ENCODE measurements around the gene ALKBH8. TPM values are rescaled to one million over a fixed set of nuclear protein-coding genes. Genes with fewer than 3 reads are reported as not detected.
A peak's percentile ranks its signal among the peaks of the same experiment; 100 is the strongest.
"Not testable (repeated sequence)": the region's sequence is repeated elsewhere in the genome, so short reads cannot be mapped to it uniquely, and the experiment has no call there.

The ALKBH8 gene
- total and polyA plus RNA-seq, 12 donors, result 2.2 to 7.8 (median 6.4) TPM

DNA sequence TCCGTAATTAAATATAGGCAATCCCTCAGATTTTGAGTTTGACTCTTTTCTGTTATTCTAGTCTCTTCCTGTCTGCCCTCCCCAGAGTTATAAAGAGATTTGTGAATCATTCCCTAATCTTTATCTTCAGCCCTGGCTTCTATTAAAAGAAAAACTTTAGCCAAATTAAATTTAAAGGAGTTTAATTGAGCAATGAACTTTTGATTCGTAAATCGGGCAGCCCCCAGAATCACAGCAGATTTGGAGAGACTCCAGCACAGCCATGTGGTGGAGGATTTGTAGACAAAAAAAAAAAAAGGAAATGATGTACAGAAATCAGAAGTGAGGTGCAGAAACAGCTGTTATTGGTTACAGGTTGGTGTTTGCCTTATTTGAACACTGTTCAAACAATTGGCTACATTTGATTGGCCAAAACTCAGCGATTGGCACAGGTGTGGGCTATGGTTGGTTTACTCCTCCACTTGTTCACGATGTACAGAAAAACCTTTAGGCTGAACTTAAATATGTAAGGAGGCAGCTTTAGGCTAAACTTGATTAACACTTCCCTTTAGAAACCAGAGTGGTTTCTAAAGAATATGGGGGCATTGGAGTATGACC lies 2.3 kb upstream of the ALKBH8 start:
- ATAC-seq, result no peak
- Histone ChIP-seq H3K4me1 (peaks cover 0 to 30% (median 25%) of the 10 kb centered on the region in 9 donors), H3K4me3 (no peak overlapping the region), H3K9me3 (no peaks in the 10 kb centered on the region), H3K27me3 (peaks cover 0 to 27% (median 7%) of the 10 kb centered on the region in 7 donors), H3K27ac (no peak overlapping the region), H3K36me3 (no peaks in the 10 kb centered on the region)
- WGBS, 2 donors, result 61 to 79% methylated on average over 5 of the region's 5 CpGs
- intact Hi-C loops (cut with DNase I), result loop anchor here in 5 of 10 donors (5.0 to 10.0 kb wide), 4 partner anchors 113 to 1087 kb away; partner anchors contain the start of gene CWF19L2 (in 1 of the 5)
- no peak for DNase-seq
- TF ChIP-seq, protein P1, sequence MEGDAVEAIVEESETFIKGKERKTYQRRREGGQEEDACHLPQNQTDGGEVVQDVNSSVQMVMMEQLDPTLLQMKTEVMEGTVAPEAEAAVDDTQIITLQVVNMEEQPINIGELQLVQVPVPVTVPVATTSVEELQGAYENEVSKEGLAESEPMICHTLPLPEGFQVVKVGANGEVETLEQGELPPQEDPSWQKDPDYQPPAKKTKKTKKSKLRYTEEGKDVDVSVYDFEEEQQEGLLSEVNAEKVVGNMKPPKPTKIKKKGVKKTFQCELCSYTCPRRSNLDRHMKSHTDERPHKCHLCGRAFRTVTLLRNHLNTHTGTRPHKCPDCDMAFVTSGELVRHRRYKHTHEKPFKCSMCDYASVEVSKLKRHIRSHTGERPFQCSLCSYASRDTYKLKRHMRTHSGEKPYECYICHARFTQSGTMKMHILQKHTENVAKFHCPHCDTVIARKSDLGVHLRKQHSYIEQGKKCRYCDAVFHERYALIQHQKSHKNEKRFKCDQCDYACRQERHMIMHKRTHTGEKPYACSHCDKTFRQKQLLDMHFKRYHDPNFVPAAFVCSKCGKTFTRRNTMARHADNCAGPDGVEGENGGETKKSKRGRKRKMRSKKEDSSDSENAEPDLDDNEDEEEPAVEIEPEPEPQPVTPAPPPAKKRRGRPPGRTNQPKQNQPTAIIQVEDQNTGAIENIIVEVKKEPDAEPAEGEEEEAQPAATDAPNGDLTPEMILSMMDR (IDR thresholded peaks at IDR 0.05), result no peak

GRCh38 chr11:107566569-107566968 lies 1.0 kb upstream of the ALKBH8 start:
- ATAC-seq (no peak), DNase-seq (no peak)
- 87 to 90% methylated on average over 2 of the region's 2 CpGs for WGBS, 2 donors
- Histone ChIP-seq H3K27ac (no peak overlapping the region), H3K36me3 (no peaks in the 10 kb centered on the region), H3K9me3 (no peaks in the 10 kb centered on the region), H3K4me1 (peaks cover 0 to 34% (median 25%) of the 10 kb centered on the region in 9 donors), H3K27me3 (peaks cover 0 to 23% (median 7%) of the 10 kb centered on the region in 7 donors), H3K4me3 (no peak overlapping the region)
- intact Hi-C loops (cut with DNase I), result loop anchor here in 5 of 10 donors (5.0 to 10.0 kb wide), 4 partner anchors 112 to 1088 kb away; partner anchors contain the start of gene CWF19L2 (in 1 of the 5)
- TF ChIP-seq, protein P1 (IDR thresholded peaks at IDR 0.05), result no peak

DNA sequence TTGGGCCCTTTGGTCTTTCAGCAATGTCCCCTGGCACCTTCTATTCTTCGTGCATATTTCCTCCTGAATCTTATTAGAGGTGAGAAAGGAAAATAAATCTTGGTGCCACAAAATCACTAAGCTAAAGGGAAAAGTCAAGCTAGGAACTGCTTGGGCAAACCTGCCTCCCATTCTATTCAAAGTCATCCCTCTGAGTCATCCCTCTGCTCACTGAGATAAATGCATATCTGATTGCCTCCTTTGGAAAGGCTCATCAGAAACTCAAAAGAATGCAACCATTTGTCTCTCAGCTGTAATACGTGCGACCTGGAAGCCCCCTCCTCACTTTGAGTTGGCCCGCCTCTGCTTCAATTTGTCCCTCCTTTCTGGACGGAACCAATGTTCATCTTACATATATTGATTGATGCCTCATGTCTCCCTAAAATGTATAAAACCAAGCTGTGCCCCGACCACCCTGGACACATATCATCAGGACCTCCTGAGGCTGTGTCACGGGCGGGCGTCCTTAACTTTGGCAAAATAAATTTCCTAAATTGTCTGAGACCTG lies 493 bp upstream of the ALKBH8 start:
- intact Hi-C loops (cut with DNase I), result loop anchor here in 5 of 10 donors (5.0 to 10.0 kb wide), 4 partner anchors 111 to 1089 kb away; partner anchors contain the start of gene CWF19L2 (in 1 of the 5)
- DNase-seq, H3K36me3 ChIP-seq, H3K9me3 ChIP-seq, ATAC-seq: not testable (repeated sequence)
- Histone ChIP-seq H3K27me3 (peaks cover 0 to 18% (median 5%) of the 10 kb centered on the region in 7 donors), H3K27ac (peak overlapping the region in 9 of 10 donors; percentile 72 to 91 (median 80)), H3K4me3 (peak overlapping the region; percentile 60 to 98 (median 88)), H3K4me1 (peaks cover 0 to 34% (median 25%) of the 10 kb centered on the region in 9 donors)
- WGBS, 2 donors, result 54 to 60% methylated on average over 9 of the region's 9 CpGs

- H3K36me3 ChIP-seq, result peaks cover 0 to 11% (median 0%) of the 10 kb centered on the region in 9 donors
- intact Hi-C loops (cut with DNase I), result loop anchor here in 6 of 10 donors (5.0 to 10.0 kb wide), 5 partner anchors 110 to 1090 kb away; partner anchors contain the start of gene CWF19L2 (in 1 of the 6)
- peak in 3 of 8 donors; percentile 10 to 30 (median 17) for ATAC-seq
Measured at GRCh38 chr11:107564877-107565218, 687 bp downstream of the ALKBH8 start.

More at GRCh38 chr11:107564877-107565218, 687 bp downstream of the ALKBH8 start:
- Histone ChIP-seq H3K27ac (peak overlapping the region in 9 of 10 donors; percentile 72 to 91 (median 80)), H3K27me3 (peaks cover 0 to 8% (median 0%) of the 10 kb centered on the region in 7 donors), H3K4me3 (peak overlapping the region; percentile 60 to 98 (median 88)), H3K4me1 (peaks cover 0 to 34% (median 25%) of the 10 kb centered on the region in 9 donors), H3K9me3 (no peaks in the 10 kb centered on the region)
- TF ChIP-seq, protein P1 (IDR thresholded peaks at IDR 0.05), result no peak
- 14 to 15% methylated on average over 6 of the region's 6 CpGs for WGBS, 2 donors
- no peak for DNase-seq

Data from heart right ventricle (tissue), 16 donors.